Measurements from ENCODE around the gene OR8B2.

GRCh38 chr11:124424384-124424921, 40.2 kb upstream of the OR8B2 start, which contains the start of gene OR8B4:
- TF ChIP-seq PATZ1 (CRISPR knock-in tag; IDR thresholded peaks at IDR 0.05; ENCODE audit: borderline replicate concordance) (no peak), ZC3H10 (CRISPR knock-in tag; IDR thresholded peaks at IDR 0.05) (no peak)

All from SK-N-SH treated with all-trans-retinoic acid at 6 μM for 48 hours (cell line).